PC-3 (cell line): ENCODE measurements around the gene CSNK1E.

ENCODE experiments used
- CTCF ChIP-seq: fragments of 300-600 bp; sonication (generic); conservative IDR thresholded peaks from 2 replicates; pipeline ENCODE4 v1.5.1; 2017; ENCODE audit warnings: antibody characterized with exemption, low read depth, mild to moderate bottlenecking, low read length
- EZH2 ChIP-seq: fragments of 300-600 bp; sonication (generic); IDR thresholded peaks from one replicate; pipeline ENCODE4 v1.6.1; 2017; ENCODE audit warnings: antibody characterized with exemption, mild to moderate bottlenecking, low read length; ENCODE audit not compliant: unreplicated experiment
- EZH2phosphoT487 ChIP-seq: fragments of 300-600 bp; sonication (generic); IDR thresholded peaks from 2 replicates; pipeline ENCODE4 v1.6.1; 2018; ENCODE audit warnings: mild to moderate bottlenecking, antibody characterized with exemption, low read length, borderline replicate concordance

GRCh38 chr22:38314051-38314932 is 2.9 kb downstream of the CSNK1E start:
- TF ChIP-seq CTCF (no peak), EZH2 (no peak), EZH2phosphoT487 (no peak)
